HUDEP-2 (cell line): Measurements from ENCODE around the gene CRYBB3.
"Not testable (repeated sequence)": the region's sequence is repeated elsewhere in the genome, so short reads cannot be mapped to it uniquely, and the experiment has no call there.

ENCODE experiments used
- DNase-seq, 76 experiments: peaks; one replicate each; lab custom pipeline; 2025; ENCODE audit not compliant: unreplicated experiment in 76 of 76; lab: John Stamatoyannopoulos, UW

CRYBB3 gene

DNA sequence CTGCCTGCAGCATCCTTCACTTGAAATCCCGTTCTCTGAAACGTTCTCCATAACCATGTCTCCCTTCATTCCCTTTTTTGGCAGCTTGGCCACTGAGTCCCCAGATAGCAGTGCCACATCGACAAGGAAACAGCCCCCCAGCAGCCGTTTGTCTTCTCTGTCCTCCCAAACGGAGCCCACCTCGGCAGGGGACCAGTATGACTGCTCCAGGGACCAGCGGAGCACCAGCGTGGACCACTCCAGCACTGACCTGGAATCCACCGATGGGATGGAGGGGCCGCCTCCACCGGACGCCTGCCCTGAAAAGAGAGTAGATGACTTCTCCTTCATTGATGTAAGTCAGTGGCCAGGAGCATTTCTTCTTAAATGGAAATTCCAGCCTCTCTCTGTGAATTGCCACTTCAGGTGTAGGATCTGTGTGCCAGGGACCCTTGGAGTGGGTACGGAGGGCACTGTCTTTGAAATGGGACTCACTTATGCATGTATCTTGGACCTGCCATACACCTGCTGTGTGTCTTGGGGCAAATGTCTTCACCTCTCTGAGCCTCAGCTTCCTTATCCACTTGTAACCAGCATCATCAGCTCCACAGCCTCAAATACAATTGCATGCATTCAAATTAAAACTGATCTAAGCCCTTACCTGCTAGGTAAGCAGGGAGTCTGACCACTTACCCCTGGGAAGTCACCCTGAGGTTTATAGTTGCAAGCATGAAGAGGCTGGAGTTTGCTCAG is 25.3 kb upstream of the CRYBB3 start:
- DNase-seq = no peak

DNA sequence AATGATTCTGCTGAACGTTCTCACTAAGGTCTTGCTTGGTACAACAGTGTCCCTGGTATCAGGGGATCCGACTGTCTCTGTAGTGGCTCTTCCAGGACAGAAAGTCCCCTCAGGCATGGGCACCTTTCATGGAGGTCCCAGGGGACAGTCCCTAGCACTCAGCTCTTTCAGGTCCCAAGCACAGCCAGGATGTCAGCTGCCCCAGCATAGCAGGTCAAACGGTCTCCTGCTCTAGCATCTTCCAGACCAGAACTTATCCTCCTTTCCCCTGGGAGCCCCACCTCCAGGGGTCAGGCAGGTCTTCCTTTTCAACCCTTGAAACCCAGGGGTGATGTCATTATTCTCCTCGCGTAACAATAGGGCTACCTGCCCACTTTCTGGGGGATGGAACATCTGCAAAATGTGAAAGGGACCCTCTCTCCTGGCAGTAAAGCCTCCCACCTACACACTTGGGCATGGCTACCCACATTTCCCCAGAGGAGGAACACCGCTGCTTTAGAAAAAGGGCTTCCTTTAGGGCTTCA is 24.7 kb upstream of the CRYBB3 start:
- DNase-seq = no peak

DNA sequence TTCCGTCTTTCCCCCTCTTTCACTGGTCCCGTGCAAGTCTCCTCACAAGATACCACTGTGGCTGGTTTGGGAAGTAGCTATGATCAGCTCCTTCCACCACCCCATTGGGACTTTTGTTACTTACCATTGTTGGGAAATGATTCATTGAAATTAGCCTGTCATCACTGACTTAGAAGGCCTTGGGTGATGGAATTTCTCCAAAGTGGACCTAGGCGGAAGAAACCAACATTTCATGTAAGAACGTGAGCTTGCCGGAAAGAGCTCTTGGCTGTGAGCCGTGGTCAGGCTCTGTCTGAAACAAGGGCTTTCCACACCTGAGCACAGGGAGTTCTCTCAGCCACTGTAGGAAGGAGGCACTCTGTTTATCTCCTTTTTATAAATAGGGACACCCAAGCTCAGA is 23.5 kb upstream of the CRYBB3 start:
- no peak for DNase-seq

DNA sequence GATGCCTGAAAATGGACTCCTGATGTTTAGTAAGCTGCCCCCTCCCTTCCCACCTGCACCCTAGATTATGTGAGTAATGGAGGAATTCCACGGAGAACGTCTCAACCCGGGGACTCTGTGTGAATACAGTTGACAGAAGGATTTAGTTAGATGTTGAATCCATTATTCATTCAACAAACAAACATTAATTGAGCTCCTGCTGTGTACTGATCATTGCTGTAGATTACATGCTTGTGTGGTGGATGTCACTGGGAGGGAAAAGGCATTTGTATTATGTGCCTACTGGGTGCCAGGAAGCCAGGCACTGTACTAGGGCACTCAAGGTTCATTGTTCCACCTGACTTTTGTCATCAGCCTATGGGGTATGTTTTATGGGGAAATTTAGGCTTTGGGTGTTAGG is 22.9 kb upstream of the CRYBB3 start:
- no peak for DNase-seq

DNA sequence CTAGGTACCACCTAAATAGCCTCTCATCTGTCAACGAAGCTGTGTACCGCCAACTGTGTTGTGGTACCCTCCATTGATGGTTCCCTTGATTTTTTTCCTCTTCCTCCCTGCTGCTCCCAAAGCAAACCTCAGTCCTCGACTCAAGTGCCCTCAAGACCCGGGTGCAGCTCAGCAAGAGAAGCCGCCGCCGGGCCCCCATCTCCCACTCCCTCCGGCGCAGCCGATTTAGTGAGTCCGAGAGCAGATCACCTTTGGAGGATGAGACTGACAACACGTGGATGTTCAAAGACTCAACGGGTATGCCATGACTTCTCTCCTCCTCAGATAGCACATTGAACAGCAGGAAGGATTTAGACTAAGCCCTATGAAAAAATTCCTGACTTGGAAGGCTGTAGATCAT is 22.4 kb upstream of the CRYBB3 start:
- no peak for DNase-seq

DNA sequence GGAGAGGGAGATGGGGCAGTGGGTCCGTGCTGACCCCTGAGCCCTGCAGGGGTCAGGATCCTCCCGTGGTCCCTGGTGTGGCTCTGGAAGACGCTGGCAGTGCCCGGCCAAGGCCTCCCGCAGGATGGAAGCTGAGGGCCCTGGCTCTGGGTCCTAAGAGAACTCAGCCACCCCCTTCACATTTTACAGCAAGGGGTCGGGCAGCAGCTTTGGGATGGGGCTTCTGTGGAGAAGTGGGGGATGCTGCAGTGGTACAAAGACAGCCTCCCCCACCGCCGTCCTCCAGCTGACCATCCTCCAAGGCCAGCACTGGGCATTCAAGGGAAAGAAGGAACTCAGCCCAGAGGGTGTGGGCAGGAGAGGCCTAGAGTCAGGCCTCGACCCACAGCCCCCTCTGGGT is 21.8 kb upstream of the CRYBB3 start:
- no peak for DNase-seq

DNA sequence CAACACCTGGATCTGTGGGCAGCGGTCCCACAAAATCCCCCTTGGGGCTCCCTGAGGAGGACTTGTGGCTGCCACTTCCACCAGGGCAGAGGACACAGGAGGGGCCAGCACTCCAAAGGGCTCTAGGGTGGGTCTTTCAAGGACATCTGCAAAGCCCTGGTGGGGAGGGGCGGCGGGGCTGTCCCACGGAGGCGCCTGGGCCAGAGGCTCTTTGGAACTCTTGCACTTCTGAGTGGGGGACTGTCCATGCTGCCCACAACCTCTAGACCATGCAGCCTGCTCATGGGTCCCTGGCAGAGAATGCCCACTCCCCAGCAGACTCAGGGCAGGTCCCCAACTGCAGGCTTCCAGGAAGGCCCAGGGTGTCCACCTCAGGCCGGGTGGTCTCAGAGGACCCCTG is 21.3 kb upstream of the CRYBB3 start:
- not testable (repeated sequence) for DNase-seq

DNA sequence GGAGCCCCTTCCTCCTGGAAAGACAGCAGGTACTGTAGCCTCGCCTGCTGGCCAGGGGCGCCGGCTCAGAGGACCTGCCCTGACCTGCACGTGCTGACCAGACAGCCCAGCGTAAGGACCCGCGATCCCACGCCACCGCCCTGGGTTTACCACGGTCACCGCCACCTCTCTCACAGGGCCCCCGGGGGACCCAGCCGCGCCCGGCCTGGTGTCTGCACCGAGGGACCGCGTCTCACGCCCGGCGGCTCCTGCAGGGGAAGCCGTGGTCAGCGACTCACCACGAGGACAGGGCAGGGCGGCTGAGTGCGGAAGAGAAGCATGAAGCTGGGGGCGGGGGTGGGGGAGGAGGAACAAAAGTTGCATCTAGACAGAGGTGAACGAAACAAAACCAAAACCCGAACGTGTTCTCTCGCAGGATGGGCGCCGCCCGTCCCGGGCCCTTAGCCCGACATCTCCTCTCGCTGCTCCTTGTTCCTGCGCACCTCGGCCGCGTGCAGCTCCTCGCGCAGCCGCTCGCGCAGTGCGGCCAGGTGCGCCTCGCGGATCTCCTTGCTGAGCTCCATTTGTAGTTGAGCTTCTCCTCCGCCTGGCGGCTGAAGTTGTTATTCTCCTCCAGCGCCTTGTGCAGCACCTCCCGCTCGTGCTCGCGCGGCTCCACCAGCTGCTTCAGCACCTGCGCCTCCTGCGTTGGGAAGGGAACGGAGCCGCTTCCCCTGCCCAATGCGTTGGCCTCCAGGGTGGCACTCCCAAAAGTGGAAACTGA is 20.6 kb upstream of the CRYBB3 start:
- DNase-seq = not testable (repeated sequence)

DNA sequence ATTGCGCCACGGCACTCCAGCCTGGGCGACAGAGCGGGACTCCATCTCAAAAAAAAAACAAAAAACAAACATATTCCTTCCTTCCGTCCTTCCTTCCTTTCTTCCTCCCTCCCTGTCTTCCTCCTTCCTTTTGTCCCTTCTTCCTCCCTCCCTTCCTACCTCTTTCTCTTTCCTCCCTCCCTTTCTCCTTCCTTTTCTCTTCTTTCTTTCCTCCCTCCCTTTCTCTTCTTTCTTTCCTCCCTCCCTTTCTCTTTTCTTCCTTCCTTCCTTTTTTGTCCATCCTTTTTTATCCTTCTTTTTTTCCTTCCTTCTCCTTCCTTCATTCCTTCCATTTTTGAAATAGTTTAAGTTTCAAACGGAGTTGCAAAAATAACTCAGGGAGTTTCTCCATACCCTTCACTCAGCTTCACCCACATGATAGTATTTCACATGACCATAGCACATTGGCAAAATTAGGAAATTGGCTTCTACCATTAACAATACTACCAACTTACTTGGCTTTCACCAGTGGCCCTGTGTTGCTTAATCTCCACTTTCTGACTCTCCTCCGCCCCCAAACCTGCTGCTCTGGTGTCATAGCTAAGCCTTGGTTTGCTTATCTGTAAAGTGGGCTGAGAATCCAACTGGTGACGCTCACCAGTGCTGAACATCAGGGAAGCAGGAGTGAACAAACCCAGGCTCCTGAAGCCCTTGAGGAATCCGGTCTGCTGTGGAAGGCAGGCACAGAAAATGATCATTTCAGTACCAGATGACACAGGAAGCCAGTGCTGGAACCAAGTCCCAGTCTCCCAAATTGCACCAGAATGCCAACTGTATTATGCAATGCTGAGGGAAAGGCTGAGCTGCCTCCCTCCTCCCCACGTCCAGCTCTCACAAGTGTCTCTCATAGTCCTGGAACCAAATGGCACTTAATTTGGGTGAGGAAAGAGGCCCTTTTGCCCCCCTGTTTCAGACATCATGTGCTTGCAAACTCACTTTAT is 17.2 kb upstream of the CRYBB3 start:
- no peak for DNase-seq

DNA sequence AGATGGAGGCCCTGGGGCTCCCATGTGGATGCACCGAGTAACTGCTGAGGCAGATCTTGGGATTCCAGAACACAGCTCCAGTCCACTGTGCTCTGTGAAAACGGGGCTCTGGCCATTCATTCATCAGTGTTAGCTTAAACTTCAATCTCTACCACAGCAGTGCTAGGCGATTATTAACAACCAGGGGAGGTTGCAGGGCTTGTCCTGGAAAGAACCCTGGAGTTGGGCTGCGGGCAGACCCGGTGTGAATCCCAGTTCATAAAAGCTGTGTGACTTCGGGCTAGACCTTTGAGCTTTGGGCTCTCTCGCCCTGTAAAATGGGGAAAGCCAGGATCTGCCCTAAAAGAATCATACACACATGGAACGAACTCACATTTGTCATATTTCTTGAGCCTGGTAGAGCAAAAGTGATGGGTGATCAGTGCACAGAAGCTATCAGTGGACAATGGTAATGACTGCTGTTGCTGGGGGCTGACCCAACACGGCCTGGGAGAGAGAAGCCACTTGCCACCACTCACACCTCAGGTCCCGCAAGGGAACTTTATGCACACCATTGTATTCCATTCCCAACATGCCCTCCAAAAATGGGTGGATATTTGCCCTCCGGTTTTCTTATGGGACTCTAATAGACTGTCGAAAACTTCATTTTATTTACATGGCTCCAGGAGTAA is 15.6 kb upstream of the CRYBB3 start:
- no peak for DNase-seq

DNA sequence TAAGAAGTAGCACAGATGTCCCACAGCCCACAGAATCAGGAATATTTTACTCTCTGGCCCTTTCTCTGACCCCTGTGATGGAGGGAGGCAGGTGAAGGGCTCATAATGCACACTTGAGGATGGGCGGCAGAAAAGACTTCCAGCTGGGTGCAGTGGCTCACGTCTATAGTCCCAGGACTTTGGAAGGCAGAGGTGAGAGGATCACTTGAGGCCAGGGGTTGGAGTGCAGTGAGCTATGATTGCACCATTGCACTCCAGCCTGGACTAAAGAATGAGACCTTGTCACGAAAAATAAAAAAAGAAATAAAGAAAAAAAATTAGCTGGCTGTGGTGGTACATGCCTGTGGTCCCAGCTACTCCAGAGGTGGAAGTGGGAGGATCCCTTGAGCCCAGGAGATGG is 13.5 kb upstream of the CRYBB3 start:
- no peak for DNase-seq

DNA sequence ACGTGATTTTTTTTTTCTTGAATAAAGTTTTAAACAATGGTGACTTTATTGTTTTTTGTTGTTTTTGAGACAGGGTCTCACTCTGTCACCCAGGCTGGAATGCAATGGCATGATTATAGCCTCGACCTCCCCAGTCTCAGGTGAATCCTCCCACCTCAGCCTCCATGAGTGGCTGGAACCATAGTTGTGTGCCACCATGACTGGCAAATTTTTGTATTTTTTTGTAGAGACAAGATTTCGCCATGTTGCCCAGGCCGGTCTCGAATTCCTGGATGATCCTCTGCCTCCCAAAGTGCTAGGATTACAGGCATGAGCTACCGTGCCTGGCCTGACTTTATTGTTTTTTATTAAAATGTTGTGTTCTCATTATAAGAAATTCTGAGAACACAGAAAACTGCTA is 12.2 kb upstream of the CRYBB3 start:
- DNase-seq = no peak

DNA sequence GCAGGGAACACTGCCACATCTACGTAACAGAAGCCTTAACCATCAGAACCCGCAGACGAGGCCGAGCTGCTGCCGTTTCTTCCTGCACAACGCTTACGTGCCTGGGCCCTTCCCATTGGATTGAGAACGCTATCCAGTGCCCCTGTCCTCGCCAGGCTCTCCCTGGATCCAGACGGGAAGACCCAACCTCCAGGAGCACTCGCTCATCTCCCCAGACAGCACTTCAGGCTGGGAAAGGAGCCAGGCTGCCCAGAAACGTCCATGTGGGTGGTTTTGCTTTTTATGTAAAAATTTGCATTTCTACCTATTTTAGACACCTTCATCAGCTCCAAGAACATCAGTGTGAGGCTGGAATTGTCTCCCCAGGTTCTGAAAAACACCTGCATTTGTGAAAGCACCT is 7.3 kb upstream of the CRYBB3 start:
- DNase-seq = no peak

DNA sequence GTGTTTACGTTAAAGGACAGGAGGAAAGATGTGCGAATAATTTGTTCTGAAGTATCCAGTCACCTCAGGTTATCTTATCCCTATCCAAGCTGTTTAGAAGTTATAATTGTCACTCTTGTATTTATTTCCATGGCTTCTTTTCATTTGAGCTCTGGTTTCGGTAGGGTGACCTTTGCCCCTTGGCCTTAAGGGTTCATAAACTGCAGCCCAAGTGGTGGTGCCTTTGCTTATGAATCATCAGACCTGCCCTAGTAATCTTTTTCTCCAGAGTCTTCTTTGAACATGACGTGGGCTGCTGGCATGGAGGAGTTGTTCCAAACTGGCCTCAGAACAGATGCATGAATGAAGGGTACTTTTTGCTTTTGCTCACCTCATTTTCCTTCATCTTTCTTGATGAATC is 6.5 kb upstream of the CRYBB3 start:
- no peak for DNase-seq

DNA sequence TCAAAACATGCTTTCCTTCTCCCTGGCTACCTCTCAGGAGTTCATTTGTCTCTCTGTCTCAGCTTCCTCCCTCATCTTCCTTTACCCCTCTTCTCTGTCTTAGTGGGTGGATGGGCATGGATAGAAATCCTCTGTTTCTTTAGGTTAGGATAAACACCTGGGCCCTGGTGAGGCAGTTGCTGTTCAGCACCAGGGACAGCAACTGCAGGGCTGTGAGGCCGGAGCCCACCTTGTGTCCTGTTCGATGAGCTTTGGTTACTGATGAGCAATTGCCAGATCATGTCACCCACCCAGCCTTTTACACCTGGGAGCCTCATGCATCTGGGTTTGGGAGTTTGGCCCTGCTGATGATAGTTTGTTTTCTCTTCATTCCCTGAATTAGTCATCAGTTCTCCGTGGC is 6.1 kb upstream of the CRYBB3 start:
- DNase-seq = no peak

DNA sequence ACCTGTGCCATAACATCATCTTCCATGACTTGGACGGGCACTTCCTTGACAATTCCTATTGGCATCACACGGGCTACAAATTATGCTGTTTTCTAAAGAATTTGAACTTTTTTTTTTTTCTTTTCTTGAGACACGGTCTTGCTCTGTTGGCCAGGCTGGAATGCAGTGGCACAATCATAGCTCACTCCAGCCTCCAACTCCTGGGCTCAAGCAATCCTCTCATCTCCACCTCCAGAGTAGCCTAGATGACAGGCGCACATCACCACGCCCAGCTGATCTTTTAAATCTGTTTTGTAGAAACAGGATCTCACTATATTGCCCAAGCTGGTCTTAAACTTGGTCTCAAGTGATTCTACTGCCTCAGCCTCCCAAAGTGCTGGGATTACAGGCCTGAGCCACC is 3.3 kb upstream of the CRYBB3 start:
- no peak for DNase-seq

DNA sequence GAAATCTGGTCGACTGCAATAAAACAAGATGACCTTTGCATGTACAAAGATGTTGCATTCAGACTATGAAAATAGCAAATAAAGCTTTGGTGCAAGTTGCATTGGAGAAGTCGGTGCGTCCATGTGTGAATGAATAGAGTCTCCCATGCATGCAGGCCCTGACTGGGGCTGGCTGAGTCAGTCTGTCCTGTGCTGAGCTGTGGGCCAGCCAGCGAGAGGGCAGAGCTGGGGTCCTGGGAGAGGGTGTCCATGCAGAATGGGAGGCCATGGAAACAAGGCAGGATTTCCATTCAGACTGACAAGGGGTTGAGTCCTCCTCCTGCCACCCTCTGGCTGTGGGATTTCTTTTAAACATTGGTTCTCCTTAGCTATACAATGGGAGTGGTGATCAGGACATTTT is 2.3 kb upstream of the CRYBB3 start:
- DNase-seq = no peak

DNA sequence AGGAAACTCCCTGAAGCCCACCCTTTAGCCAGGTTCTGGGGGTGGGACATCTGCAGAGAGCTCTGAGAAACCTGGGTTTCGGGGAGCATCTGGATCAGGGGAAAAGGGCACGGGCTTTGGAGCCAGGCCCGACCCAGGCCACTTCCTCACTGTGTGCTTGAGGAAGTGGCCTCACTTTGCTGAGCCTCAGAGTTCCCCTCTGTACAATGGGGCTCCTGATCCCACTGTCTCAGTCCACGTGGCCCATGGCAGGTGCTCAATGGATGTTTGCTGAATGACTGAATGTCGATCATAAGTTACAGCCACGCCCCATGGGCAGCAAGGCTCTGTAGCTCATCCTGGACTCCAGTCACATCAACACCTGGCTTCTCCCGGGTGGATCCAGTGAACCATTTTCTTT is 1.3 kb downstream of the CRYBB3 start:
- no peak for DNase-seq

DNA sequence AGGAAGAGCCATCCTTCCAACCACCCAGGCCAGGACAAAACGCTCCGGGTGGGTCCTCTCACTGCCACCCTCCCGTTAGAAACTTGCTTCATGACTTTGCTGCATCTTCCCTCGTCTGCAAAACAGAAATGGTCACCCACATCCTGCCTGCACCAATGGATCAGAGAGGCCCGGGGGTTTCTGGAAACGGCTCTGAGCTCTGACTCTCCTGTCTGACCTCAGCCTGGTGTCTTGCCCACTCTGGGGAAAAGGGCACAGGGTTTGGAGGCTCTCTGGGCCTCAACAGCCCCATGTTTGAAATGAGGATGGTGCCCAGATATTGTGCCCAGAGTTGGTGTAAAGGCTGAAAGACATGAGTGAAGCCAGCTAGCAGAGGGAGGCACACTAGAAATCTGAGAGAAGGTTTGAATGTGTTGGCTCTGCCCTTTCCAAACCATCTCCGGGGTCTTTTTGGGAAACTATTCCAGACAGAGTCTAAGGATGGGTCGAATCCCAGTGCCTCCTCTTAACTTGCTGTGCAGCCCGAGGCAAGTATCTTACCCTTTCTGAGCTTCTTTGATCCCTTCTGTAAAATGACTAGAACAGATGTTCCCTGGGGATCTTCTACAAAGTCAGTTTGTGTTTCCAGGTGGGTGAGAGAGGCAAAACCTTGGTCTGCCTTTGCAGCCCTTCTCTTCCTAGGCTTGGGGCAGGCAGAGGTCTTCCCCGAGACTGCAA is 2.1 kb downstream of the CRYBB3 start:
- DNase-seq = no peak
